GM12878 (cell line): ENCODE data around the gene EPHB1. TPM values are rescaled to one million over a fixed set of nuclear protein-coding genes. Genes with fewer than 3 reads are reported as not detected.

Experiments
- ATAC-seq: fragments of 200-7000 bp; cut with Tn5 transposase; 3 replicates; pipeline ENCODE4 v1.9.1; 2020; ENCODE audit warnings: mild to moderate bottlenecking, moderate library complexity
- BruUV-seq: library from RNA; stranded (reverse); fragments of 400-500 nt; replicated peaks from 2 replicates; lab custom pipeline; 2021; lab: Mats Ljungman, UMichigan
- CTCF ChIA-PET: fragments of 300-600 bp; sonication (Branson Sonifier 250); formaldehyde crosslinking; extraction: SDS; loops from one replicate; lab custom pipeline; 2021; ENCODE audit warnings: inconsistent platforms; lab: Yijun Ruan, JAX
- POLR2A ChIA-PET: fragments of 350-600 bp; formaldehyde crosslinking; extraction: SDS; loops from one replicate; lab custom pipeline; 2021; ENCODE audit warnings: inconsistent platforms; lab: Charles Lee
- RAD21 ChIA-PET: fragments of 300-600 bp; sonication (Branson Sonifier 250); formaldehyde crosslinking; loops from one replicate; lab custom pipeline; 2023; ENCODE audit warnings: antibody characterized with exemption; ENCODE audit not compliant: unreplicated experiment; lab: Charles Lee
- SMC1A ChIA-PET: fragments of 300-600 bp; sonication (Branson Sonifier 250); formaldehyde crosslinking; loops from one replicate; lab custom pipeline; 2023; ENCODE audit not compliant: unreplicated experiment, uncharacterized antibody; lab: Charles Lee
- DNase-seq: peaks from one replicate; pipeline ENCODE4 v3.0.0-alpha.2; 2011; ENCODE audit warnings: low read depth, low spot score
- FAIRE-seq: peaks from 3 replicates; lab custom pipeline; 2011; peaks lifted over from hg19 to GRCh38; lab: Jason Lieb, UNC
- H2AFZ ChIP-seq: 2 replicates; pipeline ENCODE4 v1.6.0; 2011; ENCODE audit warnings: low read depth, low read length, control low read depth; ENCODE audit not compliant: control insufficient read depth
- H3K27ac ChIP-seq: 2 replicates; pipeline ENCODE4 v1.5.1; 2011; ENCODE audit warnings: control low read depth; ENCODE audit not compliant: control insufficient read depth, insufficient read depth
- H3K27me3 ChIP-seq, 2 experiments: replicated peaks in 1 of 2; 2 replicates each; pipeline versions ENCODE4 v1.6.0 to v1.6.1; 2011; ENCODE audit warnings: low read length in 1 of 2; ENCODE audit not compliant: control insufficient read depth in 2 of 2, insufficient read depth in 2 of 2
- H3K36me3 ChIP-seq, 2 experiments: 2 replicates each; pipeline ENCODE4 v1.5.1; 2011; ENCODE audit warnings: low read length in 1 of 2; ENCODE audit not compliant: control insufficient read depth in 2 of 2, insufficient read depth in 2 of 2
- H3K4me1 ChIP-seq: 2 replicates; pipeline ENCODE4 v1.6.1; 2011; ENCODE audit warnings: mild to moderate bottlenecking, low read length, moderate library complexity, mixed read lengths; ENCODE audit not compliant: control insufficient read depth, insufficient read depth
- H3K4me2 ChIP-seq: 2 replicates; pipeline ENCODE4 v1.6.0; 2011; ENCODE audit warnings: control low read depth; ENCODE audit not compliant: control insufficient read depth, insufficient read depth
- H3K4me3 ChIP-seq: fragments of 200-600 bp; sonication (generic); 2 replicates; pipeline ENCODE4 v1.5.1; 2016
- H3K79me2 ChIP-seq: 2 replicates; pipeline ENCODE4 v1.6.0; 2011; ENCODE audit warnings: low read length; ENCODE audit not compliant: control insufficient read depth, insufficient read depth
- H3K9ac ChIP-seq: 2 replicates; pipeline ENCODE4 v1.8.0; 2011; ENCODE audit warnings: low read length, control low read depth, mixed read lengths; ENCODE audit not compliant: control insufficient read depth, insufficient read depth
- H3K9me3 ChIP-seq: replicated peaks from 3 replicates; pipeline ENCODE4 v1.5.1; 2011; ENCODE audit warnings: mild to moderate bottlenecking, low read length; ENCODE audit not compliant: control insufficient read depth, insufficient read depth
- H4K20me1 ChIP-seq: 2 replicates; pipeline ENCODE4 v1.6.0; 2011; ENCODE audit not compliant: control insufficient read depth, insufficient read depth
- ATF2 ChIP-seq: IDR thresholded peaks from 2 replicates; pipeline ENCODE4 v1.6.1; 2012; ENCODE audit warnings: low read length, inconsistent platforms
- CHD1 ChIP-seq: IDR thresholded peaks from 2 replicates; pipeline ENCODE4 v1.6.1; 2012; ENCODE audit warnings: low read depth, low read length, improper control_type of control experiment
- HCFC1 ChIP-seq: fragments of 150-350 bp; IDR thresholded peaks from 2 replicates; pipeline ENCODE4 v1.6.1; 2014; ENCODE audit warnings: low read length
- IKZF1 ChIP-seq: fragments of 450-650 bp; conservative IDR thresholded peaks from 2 replicates; pipeline ENCODE4 v1.6.1; 2017; ENCODE audit warnings: antibody characterized with exemption, mild to moderate bottlenecking
- MEF2B ChIP-seq: fragments of 450-650 bp; IDR thresholded peaks from 2 replicates; pipeline ENCODE4 v1.6.1; 2018; ENCODE audit warnings: mild to moderate bottlenecking, moderate library complexity; ENCODE audit not compliant: partially characterized antibody, poor library complexity, severe bottlenecking
- MTA3 ChIP-seq: IDR thresholded peaks from 2 replicates; pipeline ENCODE4 v1.6.1; 2012; ENCODE audit warnings: low read length, inconsistent platforms, borderline replicate concordance
- SMAD5 ChIP-seq: IDR thresholded peaks from 2 replicates; pipeline ENCODE4 v1.6.1; 2016; ENCODE audit warnings: antibody characterized with exemption, low read depth
- SUPT20H ChIP-seq: IDR thresholded peaks from 2 replicates; pipeline ENCODE4 v1.6.1; 2011; ENCODE audit warnings: low read depth, mild to moderate bottlenecking, low read length, moderate library complexity, borderline replicate concordance; ENCODE audit not compliant: control insufficient read depth
- TARDBP ChIP-seq: IDR thresholded peaks from 2 replicates; pipeline ENCODE4 v1.6.1; 2016; ENCODE audit warnings: borderline replicate concordance
- ZBTB11 ChIP-seq: fragments of 450-650 bp; formaldehyde crosslinking; IDR thresholded peaks from 2 replicates; pipeline ENCODE4 v1.5.0; 2022; ENCODE audit warnings: mild to moderate bottlenecking, missing genetic modification characterization
- ZNF687 ChIP-seq: fragments of 450-650 bp; IDR thresholded peaks from 2 replicates; pipeline ENCODE4 v1.6.1; 2017; ENCODE audit warnings: mild to moderate bottlenecking, moderate library complexity
- ZZZ3 ChIP-seq: IDR thresholded peaks from 2 replicates; pipeline ENCODE4 v1.6.1; 2011; ENCODE audit warnings: low read depth; ENCODE audit not compliant: control insufficient read depth, insufficient read length
- WGBS: methylation state at CpG from one replicate; pipeline ENCODE4 v1.1.6; 2016; ENCODE audit warnings: low lambda C conversion rate; ENCODE audit not compliant: insufficient replicate concordance, insufficient coverage; ENCODE audit errors: missing lambda C conversion rate; 5-methylcytosine and 5-hydroxymethylcytosine counted together
- in situ Hi-C: fragments of 300-500 bp; cut with MboI; formaldehyde crosslinking; loops from 9 replicates; pipeline ENCODE4 v1.14.3; 2018; ENCODE audit warnings: mixed read lengths
- intact Hi-C: fragments of 100-400 bp; cut with micrococcal nuclease; formaldehyde crosslinking; loops from one replicate; pipeline ENCODE4 v1.14.2; 2022; ENCODE audit not compliant: unreplicated experiment
- polyA plus RNA-seq, 11 experiments: library from polyadenylated mRNA; depleted of rRNA in 4 of 11; unstranded in 6 of 11; stranded (reverse) in 5 of 11; fragments of >200 nt; fragmentation: Nextera tagmentation in 4 of 11; fragmentation: Illumina TruSeq in 1 of 11; extraction: Ambion mirVana in 4 of 11; extraction: Trizol in 1 of 11; gene quantifications; 1 replicate in 1 of 11; 2 replicates in 10 of 11; pipeline versions ENCODE4 v1.2.1 to v1.2.3, GENCODE V29; 2011 to 2016; ENCODE audit warnings: inconsistent platforms in 2 of 11, missing spikeins in 2 of 11, low read depth in 1 of 11
- total RNA-seq, 4 experiments: library from RNA; depleted of rRNA in 3 of 4; stranded (reverse); fragments of >200 nt in 3 of 4; fragmentation: Illumina TruSeq in 1 of 4; extraction: Trizol in 1 of 4; gene quantifications; 2 replicates each; pipeline versions ENCODE4 v1.2.1 to v1.2.3, GENCODE V29; 2013 to 2021

Gene EPHB1
- total and polyA plus RNA-seq, 10 of the 15 experiments (the other 5 are each of a cell fraction or from before 2014, with no cell fraction given), result 0.33 to 23.8 (median 1.2) TPM

DNA sequence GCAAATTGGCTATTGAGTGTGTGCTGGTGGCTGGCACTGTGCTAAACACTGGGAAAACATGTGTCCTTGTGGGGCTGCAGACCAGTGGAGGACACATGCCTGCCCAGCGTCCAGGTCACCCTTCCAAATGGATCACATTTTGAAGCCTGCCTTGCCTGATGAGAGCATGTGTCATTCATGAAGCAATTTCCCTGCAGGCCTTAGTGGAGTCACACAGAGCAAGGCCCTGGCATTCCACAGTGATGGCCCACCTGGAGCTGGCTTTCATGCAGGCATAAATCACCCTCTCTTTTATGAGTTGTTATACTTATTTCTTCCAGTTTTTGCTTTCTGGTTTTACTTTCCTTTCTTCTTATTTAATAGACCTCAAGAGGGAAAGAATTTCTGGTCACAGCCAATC lies 219.5 kb downstream of the EPHB1 start (continued):
- TF ChIP-seq ZZZ3, result no peak

- ChIA-PET POLR2A (no interaction called here), CTCF (interaction anchor here (1.0 to 3.1 kb wide), 5 partner anchors 19 to 223 kb away, joined by 3 to 8 read pairs (median 4); partner anchors contain the start of gene EPHB1), SMC1A (interaction anchor here (0.8 to 3.1 kb wide), 16 partner anchors 9 to 222 kb away, joined by 3 to 16 read pairs (median 4); partner anchors contain the start of gene EPHB1), RAD21 (interaction anchor here (0.9 to 3.6 kb wide), 9 partner anchors 20 to 221 kb away, joined by 4 to 21 read pairs (median 4); partner anchors contain the start of gene EPHB1)
- in situ Hi-C loops, result no loop called here
- Histone ChIP-seq H3K9ac (no peak overlapping the region), H3K4me2 (no peak overlapping the region), H3K36me3 (no peaks in the 10 kb centered on the region; a peak in 1 of 4 replicates), H3K4me1 (peaks cover 18% of the 10 kb centered on the region), H2AFZ (no peak overlapping the region), H3K27ac (peak overlapping the region; percentile 43; the same call in 1 of the 2 replicates), H3K79me2 (no peaks in the 10 kb centered on the region), H4K20me1 (no peaks in the 10 kb centered on the region), H3K9me3 (no peaks in the 10 kb centered on the region), H3K4me3 (no peak overlapping the region), H3K27me3 (no peaks in the 10 kb centered on the region)
- no TSS peak for BruUV-seq
- FAIRE-seq (no peak), ATAC-seq (peak; percentile 24), DNase-seq (no peak)
- 44% methylated on average over 9 of the region's 9 CpGs for WGBS
- intact Hi-C loops, result no loop called here
- TF ChIP-seq CHD1, result no peak
- no peak for TF ChIP-seq ZBTB11
- no peak for TF ChIP-seq HCFC1
- TF ChIP-seq TARDBP, result no peak
- no peak for TF ChIP-seq ZNF687
- TF ChIP-seq MEF2B, result no peak
- TF ChIP-seq IKZF1, result no peak
- TF ChIP-seq SUPT20H, result no peak
- TF ChIP-seq SMAD5, result no peak
- no peak for TF ChIP-seq MTA3
- no peak for TF ChIP-seq ATF2
Observed at GRCh38 chr3:135017003-135017893, 222.2 kb downstream of the EPHB1 start.
